IgD-negative memory B cell (primary cell): Measurements from ENCODE around the gene SPIRE2. TPM values are rescaled to one million over a fixed set of nuclear protein-coding genes. Genes with fewer than 3 reads are reported as not detected.
A peak's percentile ranks its signal among the peaks of the same experiment; 100 is the strongest.
"Not testable (repeated sequence)": the region's sequence is repeated elsewhere in the genome, so short reads cannot be mapped to it uniquely, and the experiment has no call there.

Experiments used
- H3K27ac Mint-ChIP-seq, 3 donors: one replicate each; pipeline ENCODE4 v1.8.0; 2020 to 2022; ENCODE audit warnings: mild to moderate bottlenecking in 3 of 3, mixed read lengths in 3 of 3, moderate library complexity in 1 of 3
- H3K27me3 Mint-ChIP-seq: one replicate; pipeline ENCODE4 v1.8.0; 2021; ENCODE audit warnings: mixed read lengths
- H3K36me3 Mint-ChIP-seq: one replicate; pipeline ENCODE4 v1.8.0; 2020; ENCODE audit warnings: mild to moderate bottlenecking, mixed read lengths
- H3K4me1 Mint-ChIP-seq, 3 donors: one replicate each; pipeline ENCODE4 v1.8.0; 2020 to 2022; ENCODE audit warnings: mixed read lengths in 3 of 3, mild to moderate bottlenecking in 1 of 3
- H3K4me3 Mint-ChIP-seq, 4 donors: one replicate each; pipeline ENCODE4 v1.8.0; 2020 to 2022; ENCODE audit warnings: mild to moderate bottlenecking in 4 of 4, mixed read lengths in 4 of 4, moderate library complexity in 3 of 4
- H3K9me3 Mint-ChIP-seq, 3 donors: one replicate each; pipeline ENCODE4 v1.8.0; 2020 to 2021; ENCODE audit warnings: mixed read lengths in 3 of 3, mild to moderate bottlenecking in 1 of 3
- polyA plus RNA-seq: library from polyadenylated mRNA; unstranded; fragments of 300-500 nt; fragmentation: Illumina TruSeq; gene quantifications from one replicate; pipeline ENCODE4 v1.2.3, GENCODE V29; 2021

SPIRE2 gene
- polyA plus RNA-seq, 1 donor from 2014 or later: 0.19 TPM

DNA sequence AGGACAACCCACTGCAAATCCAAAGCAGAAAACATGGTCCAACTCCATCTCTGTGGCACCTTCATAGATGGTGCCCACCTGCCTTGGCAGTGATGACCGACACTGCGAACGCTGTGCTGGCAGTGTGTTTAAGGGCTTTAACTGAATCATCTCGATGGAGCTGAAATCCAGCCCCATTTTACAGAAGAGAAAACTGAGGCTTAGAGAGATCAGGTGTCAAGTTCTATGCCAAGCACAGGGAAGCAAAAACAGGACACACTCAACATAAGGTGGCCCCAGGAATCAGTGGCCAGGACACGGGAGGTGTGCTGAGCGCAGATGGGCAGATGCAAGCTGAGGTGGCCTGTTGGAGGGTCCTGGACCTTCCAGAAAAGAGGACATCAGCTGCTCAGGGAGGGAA, 34.5 kb downstream of the SPIRE2 start:
- Mint-ChIP-seq H3K36me3 (no peaks in the 10 kb centered on the region), H3K9me3 (no peaks in the 10 kb centered on the region), H3K27me3 (peaks cover 9% of the 10 kb centered on the region), H3K4me3 (peak overlapping the region in 2 of 4 donors; percentile 12 to 74), H3K27ac (no peak overlapping the region), H3K4me1 (peaks cover 13 to 25% (median 24%) of the 10 kb centered on the region in 3 donors)

DNA sequence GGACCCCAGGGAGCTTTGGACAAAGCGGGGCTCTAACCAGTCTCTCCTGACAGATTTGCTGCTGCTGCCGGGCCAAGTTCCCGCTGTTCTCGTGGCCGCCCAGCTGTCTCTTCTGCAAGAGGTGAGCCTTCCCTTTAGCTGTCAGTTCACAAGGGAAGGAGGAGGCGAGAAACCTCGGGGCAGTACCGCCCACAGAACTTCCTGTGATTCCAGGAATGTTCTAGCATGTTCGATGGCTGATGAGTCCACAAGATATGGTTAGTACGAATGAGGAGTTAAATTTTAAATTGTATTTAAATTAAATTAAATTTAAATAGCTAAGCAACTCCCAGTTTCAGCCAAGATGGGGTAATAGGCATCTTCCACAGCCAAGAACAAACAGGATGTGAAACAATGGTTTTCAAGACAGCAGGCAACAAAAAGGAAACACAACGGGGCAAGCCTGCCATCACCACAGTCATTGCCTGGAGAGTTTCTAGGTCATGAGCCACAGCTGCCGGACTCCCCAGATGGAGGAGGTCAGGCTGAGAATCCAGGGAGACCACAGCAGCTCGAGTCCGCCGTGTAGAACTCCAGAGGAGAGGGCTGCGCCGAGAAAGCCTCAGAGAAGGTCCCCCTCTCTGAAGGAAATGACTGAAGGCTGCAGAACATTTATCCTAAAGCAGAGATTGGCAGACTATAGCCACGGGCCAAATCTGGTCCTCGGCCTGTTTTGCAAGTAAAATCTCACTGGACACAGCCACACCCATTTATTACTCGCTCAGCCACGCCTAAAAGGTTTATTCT, 35.7 kb downstream of the SPIRE2 start:
- Mint-ChIP-seq H3K4me3 (peak overlapping the region in 3 of 4 donors; percentile 5 to 87 (median 77)), H3K9me3 (no peaks in the 10 kb centered on the region), H3K27ac (peak overlapping the region; percentile 25 to 85 (median 78)), H3K4me1 (peaks cover 13 to 25% (median 24%) of the 10 kb centered on the region in 3 donors), H3K27me3 (peaks cover 4% of the 10 kb centered on the region), H3K36me3 (no peaks in the 10 kb centered on the region)

DNA sequence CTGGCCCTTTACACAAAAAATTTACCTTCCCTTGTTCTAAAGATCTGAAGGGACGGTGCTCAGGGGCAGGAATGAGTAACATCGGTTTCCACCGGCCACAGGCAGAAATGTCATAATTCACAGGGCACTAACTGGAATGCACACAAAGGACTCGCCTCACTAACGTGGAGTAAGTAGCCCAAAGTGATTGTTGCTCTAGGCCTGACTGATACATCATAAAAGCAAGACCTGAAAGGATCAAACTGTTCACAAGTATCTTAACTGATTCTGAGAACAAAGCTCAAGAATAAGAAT, 36.2 kb downstream of the SPIRE2 start:
- Mint-ChIP-seq H3K4me3 (peak overlapping the region in 2 of 4 donors; percentile 67 to 87), H3K9me3 (no peaks in the 10 kb centered on the region), H3K27me3 (peaks cover 4% of the 10 kb centered on the region), H3K4me1 (peaks cover 13 to 25% (median 24%) of the 10 kb centered on the region in 3 donors), H3K36me3 (no peaks in the 10 kb centered on the region), H3K27ac (peak overlapping the region in 2 of 3 donors; percentile 78 to 85)

DNA sequence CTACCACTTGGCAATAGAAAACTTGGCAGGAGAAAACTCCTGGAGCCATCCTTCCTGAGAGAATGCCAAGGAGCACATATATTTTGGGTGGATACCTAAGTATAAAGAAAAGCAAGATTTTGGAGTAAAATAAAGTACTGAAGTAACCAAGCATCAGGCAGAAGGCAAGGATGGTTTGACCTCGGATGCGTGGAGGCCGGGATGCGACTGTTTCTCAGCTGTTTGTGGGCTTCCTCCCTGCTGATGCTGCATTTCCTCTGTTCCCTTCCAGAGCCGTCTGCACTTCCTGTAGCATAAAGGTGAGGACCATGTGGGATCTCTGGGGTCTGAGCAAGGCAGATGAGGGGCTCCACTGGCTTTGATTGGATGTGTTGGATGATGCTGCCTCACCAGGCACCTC, 39.6 kb downstream of the SPIRE2 start:
- Mint-ChIP-seq H3K9me3 (no peaks in the 10 kb centered on the region), H3K36me3 (no peaks in the 10 kb centered on the region), H3K4me1 (peaks cover 9 to 21% (median 18%) of the 10 kb centered on the region in 3 donors), H3K27me3 (no peaks in the 10 kb centered on the region), H3K27ac (no peak overlapping the region), H3K4me3 (peak overlapping the region in 1 of 4 donors; percentile 20)

DNA sequence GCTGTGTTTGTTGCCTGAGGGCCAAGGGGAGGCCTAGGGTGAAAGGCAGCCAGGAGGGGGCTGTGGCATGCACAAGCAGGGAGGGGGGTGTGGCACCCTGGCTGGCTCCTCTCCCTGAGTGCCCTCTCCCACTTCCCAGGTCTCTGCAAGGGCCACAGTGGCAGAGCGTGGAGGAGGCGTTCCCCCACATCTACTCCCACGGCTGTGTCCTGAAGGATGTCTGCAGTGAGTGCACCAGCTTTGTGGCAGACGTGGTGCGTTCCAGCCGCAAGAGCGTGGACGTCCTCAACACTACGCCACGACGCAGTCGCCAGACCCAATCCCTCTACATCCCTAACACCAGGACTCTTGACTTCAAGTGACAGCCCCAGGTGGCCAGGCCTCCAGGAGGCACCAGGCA, 41.6 kb downstream of the SPIRE2 start:
- Mint-ChIP-seq H3K9me3 (no peaks in the 10 kb centered on the region), H3K27ac (peak overlapping the region in 1 of 3 donors; percentile 80), H3K4me1 (peaks cover 3 to 8% (median 5%) of the 10 kb centered on the region in 3 donors), H3K27me3 (no peaks in the 10 kb centered on the region), H3K4me3 (peak overlapping the region in 2 of 4 donors; percentile 27 to 52), H3K36me3 (peaks cover 1% of the 10 kb centered on the region)

DNA sequence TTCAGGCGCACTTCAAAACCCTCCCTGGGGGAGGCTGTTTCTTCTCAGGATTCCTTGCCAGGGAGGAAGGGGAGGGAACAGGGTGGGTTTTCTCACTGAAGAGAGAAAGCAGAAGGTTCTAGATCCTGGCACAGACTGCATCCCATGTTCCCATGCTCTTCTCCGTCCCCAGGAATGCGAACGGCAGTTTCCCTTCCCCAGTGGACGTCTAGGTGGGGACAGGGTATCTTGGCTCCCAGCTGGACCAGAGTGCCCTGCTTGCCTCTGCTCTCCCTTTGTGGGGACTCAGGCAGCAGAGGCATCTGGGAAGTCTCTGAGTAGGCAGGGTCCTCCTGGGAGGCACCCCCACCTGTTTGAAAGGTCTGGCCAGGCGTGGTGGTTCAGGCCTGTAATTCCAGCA, 42.2 kb downstream of the SPIRE2 start:
- peaks cover 1% of the 10 kb centered on the region for H3K36me3 Mint-ChIP-seq
- H3K4me1 Mint-ChIP-seq: peaks cover 7 to 12% (median 10%) of the 10 kb centered on the region in 3 donors
- no peak overlapping the region for H3K27ac Mint-ChIP-seq
- peak overlapping the region in 1 of 4 donors; percentile 48 for H3K4me3 Mint-ChIP-seq
- no peaks in the 10 kb centered on the region for H3K9me3 Mint-ChIP-seq
- no peaks in the 10 kb centered on the region for H3K27me3 Mint-ChIP-seq

DNA sequence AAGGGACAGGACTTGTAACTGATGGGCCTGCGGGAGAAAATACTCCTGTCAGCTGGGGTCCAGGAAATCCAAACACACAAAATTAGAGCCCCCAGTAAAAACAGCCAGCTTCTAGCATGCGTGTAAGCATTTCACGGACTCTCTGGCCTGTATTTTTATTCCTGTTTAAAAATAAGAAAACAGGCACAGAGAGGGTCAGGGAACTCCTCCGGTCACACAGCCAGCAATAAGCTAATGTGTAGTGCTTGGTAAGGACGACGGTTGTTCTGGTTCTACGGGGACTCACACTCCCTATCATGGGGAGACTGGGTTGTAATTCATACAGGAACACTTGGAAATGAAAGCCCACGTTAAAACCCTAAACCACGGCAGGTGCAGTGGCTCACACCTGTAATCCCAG, 43.6 kb downstream of the SPIRE2 start:
- peaks cover 1% of the 10 kb centered on the region for H3K36me3 Mint-ChIP-seq

DNA sequence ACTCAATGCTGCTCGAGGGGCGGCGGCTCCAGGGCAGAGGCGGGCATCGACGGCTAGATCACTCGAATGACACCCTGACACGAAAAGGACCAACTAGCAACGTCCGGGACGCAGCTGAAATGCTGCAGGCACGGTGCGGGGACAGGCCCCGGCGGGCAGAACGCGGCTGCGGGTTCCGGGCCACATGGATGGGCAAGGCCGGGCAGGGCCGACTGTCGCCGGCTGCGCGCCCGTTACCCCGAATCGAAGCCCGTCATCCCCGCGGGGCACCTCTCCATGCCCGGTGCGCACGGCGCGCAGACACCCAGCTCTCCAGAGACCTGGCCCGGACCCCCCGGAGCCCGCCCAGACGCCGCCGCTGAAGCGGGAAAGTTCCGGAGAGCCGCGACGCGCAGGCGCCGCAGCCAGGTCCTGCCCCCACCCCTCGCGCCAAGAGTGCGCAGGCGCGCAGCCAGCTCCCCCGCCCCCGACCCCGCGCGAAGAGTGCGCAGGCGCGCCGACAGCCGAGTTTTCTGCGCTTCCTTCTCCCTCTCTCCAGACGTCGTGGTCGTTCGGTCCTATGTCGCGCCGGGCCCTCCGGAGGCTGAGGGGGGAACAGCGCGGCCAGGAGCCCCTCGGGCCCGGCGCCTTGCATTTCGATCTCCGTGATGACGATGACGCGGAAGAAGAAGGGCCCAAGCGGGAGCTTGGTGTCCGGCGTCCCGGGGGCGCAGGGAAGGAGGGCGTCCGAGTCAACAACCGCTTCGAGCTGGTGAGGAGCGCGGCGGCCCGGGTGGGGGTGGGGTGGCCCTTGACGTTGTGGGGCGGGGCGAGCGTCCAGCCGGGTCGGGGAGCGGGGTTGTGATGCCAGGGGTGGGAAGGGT, 45.1 kb downstream of the SPIRE2 start, which contains the start of gene TCF25:
Gene TCF25, plus strand, starts transcription at position 484 of the 863 bp plus-strand sequence. Its CDS starts 76 bp downstream, at position 560.
- Mint-ChIP-seq H3K27me3 (no peaks in the 10 kb centered on the region), H3K4me1 (peaks cover 10 to 14% (median 11%) of the 10 kb centered on the region in 3 donors), H3K36me3 (peaks cover 1% of the 10 kb centered on the region), H3K9me3 (no peaks in the 10 kb centered on the region), H3K27ac (peak within 1 kb of the TSS; percentile 98 to 99 (median 99)), H3K4me3 (peak within 1 kb of the TSS; percentile 89 to 98 (median 93))

More for the DNA sequence above, 43.6 kb downstream of the SPIRE2 start:
- Mint-ChIP-seq H3K9me3 (no peaks in the 10 kb centered on the region), H3K4me3 (peak overlapping the region in 2 of 4 donors; percentile 16 to 89), H3K27me3 (no peaks in the 10 kb centered on the region), H3K27ac (peak overlapping the region in 1 of 3 donors; percentile 98), H3K4me1 (peaks cover 7 to 12% (median 10%) of the 10 kb centered on the region in 3 donors)

DNA sequence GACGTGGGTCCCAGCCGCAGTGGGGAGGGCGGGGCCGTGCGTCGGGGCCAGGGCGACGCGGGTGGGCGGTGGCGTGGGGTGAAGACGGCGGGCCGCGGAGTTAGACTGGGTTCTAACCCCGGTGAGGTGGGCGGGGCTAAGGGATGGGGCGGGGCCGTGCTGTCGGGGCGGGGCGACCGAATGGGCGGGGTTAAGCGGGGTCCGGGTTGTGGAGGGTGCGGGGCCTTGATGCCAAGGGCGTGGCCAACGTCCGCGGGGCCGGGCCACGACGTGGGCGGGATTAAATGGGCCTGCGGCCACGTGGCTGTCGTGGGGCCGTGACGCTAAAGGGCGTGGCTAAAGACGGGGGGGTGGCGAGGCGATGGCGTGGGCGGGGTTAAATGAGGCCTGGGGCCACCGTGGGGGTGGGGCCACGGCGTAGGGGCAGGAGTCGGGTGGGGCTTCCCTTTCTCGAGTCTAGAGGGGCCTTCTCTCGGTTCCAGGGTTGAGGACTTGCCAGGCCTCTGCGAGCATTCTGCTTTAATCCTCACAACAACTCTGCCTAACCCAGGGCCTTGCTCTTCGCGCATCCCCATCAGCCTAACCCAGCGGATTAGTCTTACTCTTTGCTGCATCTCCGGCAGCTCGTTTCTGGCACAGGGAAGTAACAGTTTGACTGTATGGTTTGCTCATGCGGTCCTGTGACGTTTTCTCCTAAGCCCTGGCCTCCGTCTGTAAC, 45.9 kb downstream of the SPIRE2 start:
- Mint-ChIP-seq H3K27ac (peak overlapping the region; percentile 98 to 99 (median 99)), H3K9me3 (no peaks in the 10 kb centered on the region), H3K36me3 (peaks cover 1% of the 10 kb centered on the region), H3K4me3 (peak overlapping the region; percentile 89 to 98 (median 93)), H3K27me3 (no peaks in the 10 kb centered on the region), H3K4me1 (peaks cover 10 to 14% (median 11%) of the 10 kb centered on the region in 3 donors)

DNA sequence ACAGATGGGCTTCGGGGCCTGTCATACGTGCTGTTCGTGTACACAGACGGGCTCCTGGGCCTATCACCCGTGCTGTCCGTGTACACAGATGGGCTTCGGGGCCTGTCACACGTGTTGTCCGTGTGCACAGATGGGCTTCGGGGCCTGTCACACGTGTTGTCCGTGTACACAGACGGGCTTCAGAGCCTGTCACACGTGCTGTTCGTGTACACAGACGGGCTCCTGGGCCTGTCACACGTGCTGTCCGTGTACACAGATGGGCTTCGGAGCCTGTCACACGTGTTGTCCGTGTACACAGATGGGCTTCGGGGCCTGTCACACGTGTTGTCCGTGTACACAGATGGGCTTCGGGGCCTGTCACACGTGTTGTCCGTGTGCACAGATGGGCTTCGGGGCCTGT, 50.8 kb downstream of the SPIRE2 start:
- H3K4me3 Mint-ChIP-seq, H3K9me3 Mint-ChIP-seq, H3K27me3 Mint-ChIP-seq, H3K36me3 Mint-ChIP-seq: not testable (repeated sequence)
- peaks cover 9 to 19% (median 16%) of the 10 kb centered on the region in 3 donors for H3K4me1 Mint-ChIP-seq
- peak overlapping the region in 1 of 3 donors; percentile 12 for H3K27ac Mint-ChIP-seq

DNA sequence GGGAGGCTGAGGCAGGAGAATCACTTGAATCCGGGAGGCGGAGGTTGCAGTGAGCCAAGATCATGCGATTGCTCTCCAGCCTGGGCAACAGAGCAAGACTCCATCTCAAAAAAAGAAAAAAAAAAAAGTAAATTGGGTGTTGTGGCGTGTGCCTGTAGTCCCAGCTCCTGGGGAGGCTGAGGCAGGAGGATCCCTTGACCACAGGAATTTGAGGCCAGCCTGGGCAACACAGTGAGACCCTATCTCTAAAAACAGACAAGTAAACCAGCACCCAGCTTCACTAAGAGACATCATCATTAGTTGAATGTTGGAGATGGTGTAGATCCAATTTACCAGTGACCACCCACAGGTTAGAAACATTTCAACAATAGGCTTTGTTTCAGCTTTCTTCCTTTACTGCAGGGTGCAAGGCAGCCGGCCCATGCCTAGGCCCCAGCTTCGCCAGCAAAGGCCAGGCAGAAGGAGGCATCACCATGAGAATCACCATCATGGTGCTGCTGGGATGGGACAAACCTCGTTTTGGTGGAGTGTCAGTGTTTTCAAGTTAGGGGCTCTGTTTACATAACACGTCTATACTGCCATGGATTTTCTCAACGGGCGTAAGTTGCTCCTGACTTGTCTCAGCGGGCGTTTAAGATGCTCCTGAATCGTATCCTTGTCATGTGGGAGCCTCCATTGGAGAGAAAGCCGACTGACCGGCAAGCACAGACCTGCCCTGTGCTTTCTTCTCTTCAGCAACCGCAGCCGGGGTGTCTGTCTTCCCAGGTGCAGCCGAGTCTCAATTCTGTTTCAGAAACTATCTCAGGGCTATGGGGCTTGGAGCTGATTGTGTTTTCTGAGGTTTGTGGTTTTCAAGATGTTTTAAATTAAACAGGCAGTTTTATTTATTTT, 52.4 kb downstream of the SPIRE2 start:
- Mint-ChIP-seq H3K27me3 (no peaks in the 10 kb centered on the region), H3K9me3 (no peaks in the 10 kb centered on the region), H3K36me3 (peaks cover 4% of the 10 kb centered on the region), H3K4me3 (peak overlapping the region in 1 of 4 donors; percentile 9), H3K4me1 (peaks cover 0 to 13% (median 9%) of the 10 kb centered on the region in 3 donors), H3K27ac (no peak overlapping the region)

DNA sequence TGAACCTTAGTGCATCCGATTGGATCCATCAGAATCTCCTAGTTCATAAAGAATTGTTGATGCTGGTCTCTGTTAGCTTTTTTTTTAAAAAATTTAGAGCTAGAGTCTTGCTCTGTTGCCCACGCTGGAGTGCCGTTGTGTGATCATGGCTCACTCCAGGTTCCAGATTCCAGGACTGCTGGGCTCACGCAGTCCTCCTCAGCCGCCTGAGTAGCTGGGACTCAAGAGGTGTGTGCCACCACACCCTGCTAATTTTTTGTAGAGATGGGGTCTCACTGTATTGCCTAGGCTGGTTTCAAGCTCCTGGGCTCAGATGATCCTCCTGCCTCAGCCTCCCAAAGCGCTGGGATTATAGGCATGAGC, 53.1 kb downstream of the SPIRE2 start:
- peak overlapping the region in 1 of 3 donors; percentile 45 for H3K27ac Mint-ChIP-seq

DNA sequence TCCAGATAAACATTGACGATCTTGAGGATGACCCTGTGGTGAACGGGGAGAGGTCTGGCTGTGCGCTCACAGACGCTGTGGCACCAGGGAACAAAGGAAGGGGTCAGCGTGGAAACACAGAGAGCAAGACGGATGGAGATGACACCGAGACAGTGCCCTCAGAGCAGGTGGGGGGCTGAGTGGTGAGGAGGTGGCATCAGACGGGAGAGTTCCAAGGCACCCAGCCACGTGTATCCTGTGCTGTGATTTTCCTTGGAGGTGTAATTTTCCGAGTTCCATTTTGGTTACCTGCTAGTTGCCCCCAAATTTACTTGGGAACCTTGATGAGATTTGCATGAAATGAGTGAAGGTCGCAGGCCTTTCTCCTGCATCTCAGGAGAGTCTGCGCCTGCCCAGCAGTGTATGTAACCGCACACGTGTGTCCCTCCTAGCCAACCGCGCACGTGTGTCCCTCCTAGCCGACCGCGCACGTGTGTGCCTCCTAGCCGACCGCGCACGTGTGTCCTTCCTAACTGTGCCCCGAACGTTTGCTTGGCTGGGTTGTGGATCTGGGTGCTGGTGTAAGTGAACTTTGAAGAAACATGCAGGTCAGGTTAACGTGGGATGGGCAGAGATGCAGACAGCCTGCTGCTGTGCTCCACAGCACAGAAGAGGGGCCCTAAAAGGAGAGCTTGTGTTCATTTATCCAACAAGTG, 55.2 kb downstream of the SPIRE2 start:
- H3K27me3 Mint-ChIP-seq: no peaks in the 10 kb centered on the region
- peaks cover 6% of the 10 kb centered on the region for H3K36me3 Mint-ChIP-seq
- H3K27ac Mint-ChIP-seq: peak overlapping the region; percentile 56 to 84 (median 78)
- H3K4me3 Mint-ChIP-seq: no peak overlapping the region
- H3K4me1 Mint-ChIP-seq: peaks cover 0 to 9% (median 7%) of the 10 kb centered on the region in 3 donors
- H3K9me3 Mint-ChIP-seq: no peaks in the 10 kb centered on the region

More for the DNA sequence above, 53.1 kb downstream of the SPIRE2 start:
- Mint-ChIP-seq H3K27me3 (no peaks in the 10 kb centered on the region), H3K4me3 (no peak overlapping the region), H3K4me1 (peaks cover 0 to 13% (median 9%) of the 10 kb centered on the region in 3 donors), H3K36me3 (peaks cover 4% of the 10 kb centered on the region), H3K9me3 (no peaks in the 10 kb centered on the region)
